Measurements from ENCODE around the gene RNF6. TPM values are rescaled to one million over a fixed set of nuclear protein-coding genes. Genes with fewer than 3 reads are reported as not detected.
"Not testable (repeated sequence)": the region's sequence is repeated elsewhere in the genome, so short reads cannot be mapped to it uniquely, and the experiment has no call there.

Gene RNF6
- 26.8 and 27.5 TPM in 2 replicates for total RNA-seq (2014; rRNA removed; shearing (Covaris generic))

DNA sequence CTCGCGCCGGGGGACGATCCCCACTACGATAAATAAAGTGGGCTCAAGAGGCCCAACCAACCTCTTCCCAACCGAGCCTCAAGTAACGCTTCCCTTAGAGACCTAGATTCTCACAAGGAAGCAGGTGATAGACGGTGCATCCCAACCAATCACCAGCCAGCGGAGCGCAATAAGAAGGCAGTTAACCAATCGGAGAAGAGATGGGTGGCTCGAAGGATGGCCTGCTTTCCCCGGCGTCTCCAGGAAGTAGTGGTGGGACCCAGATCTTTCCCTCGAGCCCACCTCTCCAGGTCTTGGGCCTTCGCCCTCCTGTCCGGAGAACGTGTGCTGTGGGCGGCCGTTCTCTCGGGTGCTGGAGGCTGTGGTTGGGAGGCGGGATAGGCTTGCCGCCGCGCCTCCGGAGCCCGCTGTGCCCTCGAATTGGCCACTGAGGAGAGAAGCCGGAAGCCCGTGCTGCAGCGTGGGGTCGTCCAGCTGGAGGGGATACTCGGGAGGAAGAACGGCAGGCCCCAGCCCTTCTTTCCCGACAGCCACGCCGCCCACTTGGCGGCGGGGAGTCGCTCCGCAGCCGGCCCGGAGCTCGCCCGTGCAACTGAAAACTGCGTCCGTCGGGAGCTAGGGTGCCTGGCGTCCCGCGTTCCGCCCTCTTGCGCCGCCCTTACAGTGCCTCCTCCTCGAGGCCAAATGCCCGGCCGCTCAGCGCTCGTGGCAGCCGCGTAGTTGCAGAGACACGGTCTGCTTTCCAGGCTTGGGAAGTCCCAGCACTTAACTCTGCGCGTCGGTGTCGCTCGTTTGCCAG, at the start of gene RNF6:
RNF6 (minus strand) TSS at position 594 of the 799 bp plus-strand sequence. CDS start 2,665 bp downstream, outside the sequence.
- peak; percentile 98 for DNase-seq (ENCODE audit: low read depth)

DNA sequence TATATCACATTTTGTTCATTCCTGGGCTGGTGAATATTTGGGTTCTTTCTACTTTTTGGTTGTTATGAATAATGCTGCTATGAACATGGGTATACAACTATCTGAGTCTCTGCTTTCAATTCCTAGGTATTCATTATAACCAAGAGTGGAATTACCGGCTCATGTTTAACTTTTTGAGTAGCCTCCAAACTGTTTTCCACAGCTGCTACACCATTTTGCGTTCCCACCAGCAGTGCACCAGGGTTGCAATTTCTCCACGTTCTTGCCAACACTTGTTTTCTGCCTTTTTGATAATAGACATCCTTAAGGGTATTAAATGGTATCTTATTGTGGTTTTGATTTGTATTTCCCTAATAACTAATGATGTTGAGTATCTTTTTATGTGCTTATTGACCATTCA, 48.6 kb upstream of the RNF6 start:
- DNase-seq (ENCODE audit: low read depth) = no peak

- DNase-seq (ENCODE audit: low read depth) = no peak
These were observed 44.2 kb upstream of the RNF6 start for GRCh38 chr13:26266311-26266710.

- DNase-seq (ENCODE audit: low read depth) = no peak
These were observed 40.0 kb upstream of the RNF6 start for GRCh38 chr13:26262156-26262555.

GRCh38 chr13:26259634-26260033, 37.5 kb upstream of the RNF6 start:
- DNase-seq (ENCODE audit: low read depth) = no peak

DNA sequence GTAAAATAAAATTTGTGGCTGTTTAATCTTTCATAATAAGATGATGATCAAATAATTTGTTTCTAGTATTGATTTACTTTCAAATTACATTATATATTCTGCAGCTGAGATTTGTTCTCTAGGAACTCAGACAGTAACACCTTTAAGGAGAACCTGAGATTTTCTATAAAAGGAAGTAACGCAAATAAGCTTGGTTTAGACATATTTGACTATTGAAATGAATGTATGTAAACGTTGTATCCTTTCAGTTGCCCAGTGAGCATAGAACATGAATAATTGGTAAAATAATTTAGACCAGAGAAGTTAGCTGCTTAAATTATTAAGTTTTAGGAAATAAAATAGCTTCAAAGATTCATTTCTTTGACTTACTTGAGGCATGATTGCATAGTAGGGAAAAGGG, 34.9 kb upstream of the RNF6 start:
- DNase-seq (ENCODE audit: low read depth) = no peak

GRCh38 chr13:26255691-26256277, 33.7 kb upstream of the RNF6 start:
- no peak for DNase-seq (ENCODE audit: low read depth)

GRCh38 chr13:26255115-26255514, 33.0 kb upstream of the RNF6 start:
- DNase-seq (ENCODE audit: low read depth) = no peak

- DNase-seq (ENCODE audit: low read depth) = peak; percentile 61
These were observed 32.5 kb upstream of the RNF6 start for GRCh38 chr13:26254583-26255111.

GRCh38 chr13:26253787-26254582, 31.9 kb upstream of the RNF6 start, which contains the start of gene CDK8:
CDK8 (plus strand) TSS chr13:26254129; CDS start chr13:26254642, 513 bp downstream.
- peak; percentile 86 for DNase-seq (ENCODE audit: low read depth)

DNA sequence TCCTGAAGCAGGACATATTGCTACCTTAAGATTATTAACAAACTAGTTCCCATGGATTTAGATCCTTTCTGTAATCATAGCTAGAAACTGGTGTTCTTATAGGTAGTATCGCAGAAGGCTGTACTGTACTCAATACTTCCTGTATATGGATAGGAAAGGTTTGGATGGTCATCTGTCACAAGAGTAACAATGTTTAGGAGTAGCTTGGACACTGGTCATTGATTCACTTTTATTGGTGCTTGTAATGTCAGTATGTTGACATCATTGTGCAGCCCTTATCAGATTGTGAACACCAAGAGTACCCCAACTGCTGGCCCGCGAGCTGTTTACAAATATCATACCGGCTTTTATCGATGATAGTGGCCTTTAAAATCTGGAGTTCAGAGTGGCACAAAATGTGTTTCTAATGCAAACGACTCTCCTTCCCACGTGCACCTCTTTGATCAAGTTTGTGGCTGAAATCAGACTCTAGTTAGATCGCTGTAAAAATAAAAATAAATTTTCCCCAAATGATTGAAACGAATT, 31.2 kb upstream of the RNF6 start:
- no peak for DNase-seq (ENCODE audit: low read depth)

DNA sequence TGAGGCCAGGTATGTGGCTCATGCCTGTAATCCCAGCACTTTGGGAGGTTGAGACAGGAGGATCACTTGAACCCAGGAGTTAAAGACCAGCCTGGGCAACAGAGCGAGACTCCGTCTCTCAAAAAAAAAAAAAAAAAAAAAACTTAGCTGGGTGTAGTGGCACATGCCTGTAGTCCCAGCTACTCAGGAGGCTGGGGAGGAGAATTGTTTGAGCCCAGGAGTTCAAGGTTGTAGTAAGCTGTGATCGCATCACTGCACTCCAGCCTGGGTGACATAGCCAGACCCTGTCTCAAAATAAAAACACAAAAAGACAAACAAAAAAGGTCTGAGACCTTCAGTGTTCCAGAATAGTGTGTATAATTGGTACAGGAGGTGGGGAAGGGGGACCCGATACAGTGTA, 29.9 kb upstream of the RNF6 start:
- DNase-seq (ENCODE audit: low read depth) = not testable (repeated sequence)

- no peak for DNase-seq (ENCODE audit: low read depth)
These were observed 27.4 kb upstream of the RNF6 start for GRCh38 chr13:26249551-26249950.

DNA sequence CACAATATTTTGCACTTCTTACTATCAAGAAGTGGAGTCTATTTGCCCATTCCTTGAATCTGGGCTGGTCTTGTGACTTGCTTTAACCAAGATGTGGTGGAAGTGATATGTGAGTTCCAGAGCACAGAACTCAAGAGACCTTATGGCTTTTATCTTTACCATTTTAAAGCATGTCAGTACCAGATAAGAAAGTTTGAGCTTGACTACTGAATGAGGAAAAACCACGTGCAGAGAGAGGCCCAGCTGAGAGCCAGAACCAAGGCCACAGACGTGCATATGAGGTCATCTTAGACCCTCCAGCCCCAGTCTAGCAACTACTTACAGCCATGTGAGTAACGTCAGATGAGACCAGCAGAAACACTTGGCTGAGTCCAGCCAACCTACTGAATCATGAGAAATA, 25.5 kb upstream of the RNF6 start:
- no peak for DNase-seq (ENCODE audit: low read depth)

GRCh38 chr13:26247011-26247410, 24.9 kb upstream of the RNF6 start:
- DNase-seq (ENCODE audit: low read depth) = no peak

- DNase-seq (ENCODE audit: low read depth) = no peak
These were observed 24.0 kb upstream of the RNF6 start for GRCh38 chr13:26246154-26246553.

- DNase-seq (ENCODE audit: low read depth) = no peak
These were observed 14.2 kb upstream of the RNF6 start for GRCh38 chr13:26236296-26236695.

- no peak for DNase-seq (ENCODE audit: low read depth)
These were observed 8.6 kb upstream of the RNF6 start for GRCh38 chr13:26230703-26231102.

DNA sequence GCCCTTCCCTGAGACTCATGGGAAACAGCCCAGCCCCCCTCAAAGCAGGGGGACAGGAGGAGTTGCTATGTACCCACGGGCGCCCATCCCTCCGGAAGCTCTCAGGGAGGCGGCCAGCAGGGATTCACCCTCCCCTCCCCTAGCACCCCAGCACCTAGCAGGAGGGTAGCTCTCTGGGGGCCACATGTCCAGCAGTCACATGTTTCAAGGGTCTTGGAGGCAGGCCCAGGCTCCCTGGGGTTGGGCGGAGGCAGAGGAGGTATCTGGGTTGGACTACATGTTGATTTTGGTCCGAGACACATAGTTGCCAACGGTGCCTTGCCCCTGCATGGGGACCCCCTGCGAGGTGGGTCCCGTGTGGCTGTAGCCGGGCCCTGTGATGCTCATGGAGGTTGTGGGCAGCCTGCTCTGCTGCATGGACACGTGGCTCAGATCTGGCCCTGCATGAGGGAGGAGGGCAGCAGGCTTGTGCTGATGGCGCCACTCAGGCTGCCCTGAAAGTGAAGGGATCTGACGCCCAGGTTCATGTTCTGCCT, 7.0 kb upstream of the RNF6 start:
- DNase-seq (ENCODE audit: low read depth) = no peak

DNA sequence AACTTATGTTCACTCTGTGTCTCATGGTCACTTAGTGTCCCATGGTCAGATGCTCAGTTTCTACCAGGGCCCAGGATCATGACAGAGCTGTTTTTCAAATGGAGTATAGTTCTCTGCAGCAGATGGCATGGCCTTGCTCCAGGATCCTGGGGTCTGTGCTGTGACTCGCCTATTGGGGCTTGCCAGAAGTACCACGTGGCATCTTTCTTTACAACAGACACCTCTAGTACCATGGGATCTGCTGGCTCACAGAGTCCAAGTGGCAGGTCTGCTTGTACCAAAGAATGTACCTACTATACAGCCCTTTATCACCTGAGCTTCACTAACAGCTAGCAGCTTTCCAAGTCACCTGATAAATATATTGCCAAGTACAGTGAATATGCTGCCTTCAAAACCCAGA, 6.0 kb upstream of the RNF6 start:
- DNase-seq (ENCODE audit: low read depth) = no peak

GRCh38 chr13:26227166-26227971, 5.3 kb upstream of the RNF6 start:
- no peak for DNase-seq (ENCODE audit: low read depth)
